KG1 (cell line): ENCODE results near the gene CBY1.
A peak's percentile ranks its signal among the peaks of the same experiment; 100 is the strongest.

ENCODE experiments used
- DNase-seq: peaks from one replicate; lab custom pipeline; 2025; lab: John Stamatoyannopoulos, UW

Gene CBY1

GRCh38 chr22:38649841-38650522, 6.5 kb upstream of the CBY1 start:
- no peak for DNase-seq

- no peak for DNase-seq
Measured at GRCh38 chr22:38652859-38653258, 3.6 kb upstream of the CBY1 start.

GRCh38 chr22:38653741-38654140, 2.7 kb upstream of the CBY1 start:
- DNase-seq = no peak

GRCh38 chr22:38655519-38656255, 751 bp upstream of the CBY1 start:
- no peak for DNase-seq

GRCh38 chr22:38657045-38657909, 839 bp downstream of the CBY1 start:
- DNase-seq = peak; percentile 2

- DNase-seq = no peak
Measured at GRCh38 chr22:38674888-38675287, 18.4 kb downstream of the CBY1 start.

GRCh38 chr22:38675833-38676232, 19.4 kb downstream of the CBY1 start:
- no peak for DNase-seq

- peak; percentile 89 for DNase-seq
Measured at GRCh38 chr22:38681582-38682335, 25.3 kb downstream of the CBY1 start, which contains the start of gene TOMM22. Gene TOMM22, plus strand, starts transcription at chr22:38681957. Its CDS starts 22 bp downstream, at chr22:38681979.

- no peak for DNase-seq
Measured at GRCh38 chr22:38684895-38685294, 28.5 kb downstream of the CBY1 start.

GRCh38 chr22:38685761-38686160, 29.3 kb downstream of the CBY1 start:
- DNase-seq = no peak

GRCh38 chr22:38689651-38690050, 33.2 kb downstream of the CBY1 start:
- no peak for DNase-seq

- DNase-seq = no peak
Measured at GRCh38 chr22:38694049-38694448, 37.6 kb downstream of the CBY1 start.

- DNase-seq = no peak
Measured at GRCh38 chr22:38694940-38695339, 38.5 kb downstream of the CBY1 start.

GRCh38 chr22:38696606-38697424, 40.4 kb downstream of the CBY1 start:
- no peak for DNase-seq

GRCh38 chr22:38697425-38698089, 41.1 kb downstream of the CBY1 start:
- DNase-seq = no peak

GRCh38 chr22:38698407-38699094, 42.1 kb downstream of the CBY1 start:
- no peak for DNase-seq

GRCh38 chr22:38699143-38699542, 42.7 kb downstream of the CBY1 start:
- no peak for DNase-seq

GRCh38 chr22:38699784-38700183, 43.3 kb downstream of the CBY1 start:
- no peak for DNase-seq

- DNase-seq = no peak
Measured at GRCh38 chr22:38700270-38700788, 43.9 kb downstream of the CBY1 start.
